Skin of body (tissue), 2 donors: Measurements from ENCODE around the gene AXIN1. TPM values are rescaled to one million over a fixed set of nuclear protein-coding genes. Genes with fewer than 3 reads are reported as not detected.
"Not testable (repeated sequence)": the region's sequence is repeated elsewhere in the genome, so short reads cannot be mapped to it uniquely, and the experiment has no call there.

ENCODE experiments used
- DNase-seq: peaks from one replicate; lab custom pipeline; 2025; lab: John Stamatoyannopoulos, UW
- total RNA-seq: library from RNA; depleted of rRNA; stranded (reverse); fragments of >200 nt; gene quantifications from one replicate; pipeline ENCODE4 v1.2.3, GENCODE V29; 2014

The AXIN1 gene
- total RNA-seq, 1 donor from 2014 or later = 13.3 TPM

- DNase-seq = no peak
Observed at GRCh38 chr16:370979-371514, 18.5 kb upstream of the AXIN1 start.

GRCh38 chr16:370443-370842, 17.9 kb upstream of the AXIN1 start, which contains the start of gene MRPL28:
TSS of gene MRPL28 (minus strand) at chr16:370538. CDS start at chr16:370218, 320 bp downstream.
- peak; percentile 89 for DNase-seq

DNA sequence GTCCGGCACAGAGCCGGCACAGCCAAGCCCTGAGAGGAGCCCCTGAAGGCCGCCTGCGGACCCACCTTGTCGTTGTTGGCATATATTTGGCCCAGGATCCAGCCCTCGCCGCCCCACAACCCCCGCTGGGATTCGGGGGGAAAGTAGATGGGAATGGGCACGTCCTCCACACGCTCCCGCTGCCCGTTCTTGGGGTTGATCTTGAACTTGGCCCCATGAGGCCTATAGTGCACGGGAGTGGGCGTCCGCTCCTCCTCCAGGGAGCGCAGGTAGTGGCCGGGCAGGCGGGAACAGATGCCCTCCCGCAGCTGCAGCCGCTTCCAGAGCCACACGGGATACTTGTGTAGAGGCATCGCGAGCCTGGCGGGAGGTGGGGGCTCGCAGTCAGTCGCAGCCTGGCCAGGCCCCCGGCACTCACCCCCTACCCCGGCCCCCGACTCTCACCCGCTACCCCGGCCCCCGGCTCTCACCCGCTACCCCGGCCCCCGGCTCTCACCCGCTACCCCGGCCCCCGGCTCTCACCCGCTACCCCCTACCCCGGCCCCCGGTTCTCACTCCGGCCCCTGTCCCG, 17.4 kb upstream of the AXIN1 start:
- DNase-seq = no peak

GRCh38 chr16:369275-369865, 16.8 kb upstream of the AXIN1 start:
- DNase-seq = no peak

- DNase-seq = no peak
Observed at GRCh38 chr16:368388-369158, 16.1 kb upstream of the AXIN1 start.

- DNase-seq = no peak
Observed at GRCh38 chr16:367333-367903, 14.9 kb upstream of the AXIN1 start.

GRCh38 chr16:366476-366875, 14.0 kb upstream of the AXIN1 start:
- DNase-seq = no peak

DNA sequence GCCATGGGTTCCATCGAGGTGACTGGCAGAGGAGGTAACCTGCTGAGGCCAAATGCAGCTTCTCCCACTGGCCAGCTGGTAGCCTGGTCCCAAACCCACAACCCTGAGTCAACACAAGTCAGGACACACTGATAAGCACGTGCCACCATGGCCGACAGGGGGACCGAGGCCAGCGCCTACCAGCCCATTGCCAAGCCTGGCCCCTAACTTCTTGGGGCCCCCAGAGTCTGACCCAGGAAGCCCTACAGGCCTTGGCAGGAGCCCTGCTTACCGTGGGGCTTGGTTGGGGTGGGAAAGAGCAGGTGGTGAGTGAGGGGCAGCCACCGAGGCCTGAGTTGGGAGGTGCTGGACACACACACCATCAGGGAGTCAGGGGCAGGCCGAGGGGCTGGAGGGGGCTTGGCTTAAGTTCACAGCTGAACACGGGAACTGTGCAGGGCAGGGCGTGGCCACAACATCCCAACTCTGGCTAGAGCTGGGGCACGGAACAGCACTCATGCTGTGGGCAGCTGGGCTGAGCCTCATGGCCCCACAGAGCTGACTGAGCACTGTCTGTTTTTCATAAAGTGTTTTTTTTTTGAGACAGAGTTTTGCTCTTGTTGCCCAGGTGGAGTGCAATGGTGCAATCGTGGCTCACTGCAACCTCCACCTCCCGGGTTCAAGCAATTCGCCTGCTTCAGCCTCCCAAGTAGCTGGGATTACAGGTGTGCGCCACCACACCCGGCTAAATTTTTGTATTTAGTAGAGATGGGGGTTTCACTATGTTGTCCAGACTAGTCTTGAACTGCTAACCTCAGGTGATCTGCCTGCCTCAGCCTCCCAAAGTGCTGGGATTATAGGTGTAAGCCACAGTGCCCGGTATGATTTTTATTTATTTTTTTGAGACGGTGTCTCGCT, 12.3 kb upstream of the AXIN1 start:
- no peak for DNase-seq

GRCh38 chr16:363766-364490, 11.4 kb upstream of the AXIN1 start:
- DNase-seq = no peak

GRCh38 chr16:363110-363765, 10.7 kb upstream of the AXIN1 start:
- no peak for DNase-seq

- DNase-seq = not testable (repeated sequence)
Observed at GRCh38 chr16:362702-362999, 10.1 kb upstream of the AXIN1 start.

DNA sequence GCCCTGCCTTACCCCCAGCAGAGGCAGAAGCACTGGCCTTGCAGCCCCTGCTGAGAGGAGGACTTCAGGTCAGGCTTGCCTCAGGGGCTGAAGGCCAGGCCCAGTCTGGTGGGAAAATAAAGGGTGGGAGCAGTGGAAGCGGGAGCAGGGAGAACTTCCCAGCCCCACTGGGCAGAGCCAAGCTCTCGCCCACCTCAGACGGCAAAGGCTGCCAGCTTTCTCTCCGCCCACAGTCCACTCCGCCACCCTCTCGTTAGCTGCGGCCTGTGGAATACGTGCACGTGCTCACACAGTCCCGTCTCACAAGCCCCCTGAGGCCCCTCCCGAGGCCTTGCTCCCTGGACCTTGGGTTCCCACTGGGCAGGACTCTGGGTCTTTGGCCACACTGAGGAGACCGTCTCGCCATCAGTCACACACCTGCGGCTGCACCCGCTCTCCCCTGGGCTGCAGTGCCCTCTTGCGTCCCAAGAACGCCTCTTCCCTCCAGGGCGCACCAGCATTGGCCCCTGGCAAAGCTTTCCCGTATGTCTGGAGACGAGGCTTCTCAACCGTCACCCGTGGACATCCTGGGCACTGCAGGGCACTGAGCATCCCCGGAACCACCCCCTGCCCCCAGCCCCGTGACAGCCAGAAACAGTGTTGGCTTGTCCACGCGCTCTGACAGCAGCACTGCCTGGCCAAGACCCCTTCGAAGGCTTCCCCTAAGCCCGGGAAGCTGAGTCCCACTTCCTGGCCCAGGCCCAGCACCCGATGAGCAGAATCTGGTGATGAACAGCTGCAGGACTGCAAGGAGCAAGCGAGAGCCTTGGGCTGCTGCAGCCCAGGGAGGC, 9.6 kb upstream of the AXIN1 start:
- DNase-seq = no peak

DNA sequence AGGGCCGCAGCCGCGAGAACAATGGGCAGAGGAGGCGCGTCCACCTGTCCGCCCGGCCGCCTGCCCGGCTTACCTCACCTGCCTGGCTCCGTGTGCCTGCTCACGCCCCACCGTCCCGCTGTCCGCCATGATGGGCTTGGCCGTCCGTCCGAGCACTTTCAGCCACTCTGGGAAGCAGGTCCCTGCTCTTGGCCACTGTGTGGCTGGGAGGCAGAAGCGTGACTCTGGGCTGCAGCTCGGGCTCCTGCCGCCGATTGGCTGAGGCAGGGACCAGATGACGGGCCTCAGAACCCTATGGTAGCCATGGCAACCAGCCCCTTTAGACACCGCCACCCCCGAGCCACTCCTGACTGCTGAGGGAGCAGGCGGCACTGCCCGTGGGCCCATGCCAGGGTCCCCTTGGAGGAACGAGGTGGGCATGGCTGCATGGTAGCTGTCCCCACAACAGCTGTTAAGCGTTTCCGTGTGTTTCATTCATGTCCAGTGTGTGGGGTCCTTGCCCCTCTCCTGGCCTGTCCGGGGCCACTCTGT, 8.9 kb upstream of the AXIN1 start:
- no peak for DNase-seq

DNA sequence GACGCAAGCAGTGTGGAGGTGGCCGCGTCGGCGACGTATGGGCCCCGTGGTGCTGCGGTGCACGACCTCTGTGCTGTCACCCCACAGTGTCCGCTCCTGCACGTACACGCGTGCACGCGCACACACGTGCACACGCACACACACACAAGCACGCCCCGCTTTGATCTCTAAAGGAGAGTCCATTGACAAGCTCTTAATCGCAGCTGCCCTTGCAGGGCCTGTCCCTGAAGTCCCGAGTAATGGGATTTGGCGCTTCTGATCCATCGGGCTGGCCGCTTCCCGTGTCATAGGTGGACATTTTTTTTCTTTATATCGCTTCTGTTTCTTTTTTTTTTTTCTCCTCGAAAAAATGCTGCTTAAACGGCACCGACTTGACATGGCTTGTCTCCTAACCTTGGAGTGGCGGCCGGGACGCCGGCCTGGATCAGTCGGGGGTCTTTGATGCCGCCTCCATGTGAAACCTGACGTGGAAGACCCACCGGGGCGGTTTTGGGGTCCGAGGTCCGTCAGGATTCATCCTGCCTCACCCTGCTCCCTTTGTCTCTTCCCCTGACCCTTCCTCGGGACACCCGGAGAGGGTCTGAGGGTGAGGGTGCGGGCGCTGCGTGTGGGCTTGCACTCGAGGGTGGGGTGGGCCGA, 8.3 kb upstream of the AXIN1 start:
- no peak for DNase-seq

DNA sequence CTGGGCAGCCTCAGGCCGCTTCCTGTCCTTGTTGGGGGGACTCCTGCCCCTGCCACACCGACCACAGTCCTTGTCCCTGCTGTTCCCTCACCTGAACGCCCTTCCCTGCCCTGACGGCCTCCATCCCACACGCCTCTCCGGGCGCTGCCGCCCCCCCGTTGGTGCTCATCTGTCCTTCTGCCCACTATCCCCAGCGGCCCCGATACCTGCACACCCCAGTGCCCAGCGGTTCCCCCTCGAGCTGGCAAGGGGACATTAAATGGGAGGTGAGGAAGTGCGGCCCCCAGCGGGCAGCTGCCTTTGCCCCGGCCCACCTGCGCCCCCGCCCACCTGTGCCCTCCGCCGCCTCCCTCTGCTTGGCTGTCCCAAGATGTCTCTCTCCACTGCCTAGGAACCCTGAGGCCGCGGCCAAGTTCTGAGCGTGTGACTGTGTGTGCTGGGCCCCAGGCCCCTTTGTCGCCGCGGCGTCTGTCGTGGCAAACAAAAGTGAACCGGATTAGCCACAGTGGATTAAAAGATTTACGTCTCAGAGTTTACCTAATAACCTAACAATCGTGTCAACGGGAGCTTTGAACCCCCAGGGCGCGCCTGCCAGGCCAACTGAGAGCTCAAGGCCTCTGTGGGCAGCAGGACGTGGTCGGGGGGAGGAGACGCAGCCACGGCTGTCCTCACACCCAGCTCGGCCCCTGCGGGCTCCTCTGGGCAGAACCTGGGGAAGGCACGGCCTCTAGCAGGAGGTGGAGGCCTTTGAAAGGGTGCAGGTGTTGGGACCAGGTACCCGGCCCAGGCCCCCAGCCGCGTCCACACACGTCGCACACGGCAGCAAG, 7.6 kb upstream of the AXIN1 start:
- DNase-seq = no peak

- DNase-seq = no peak
Observed at GRCh38 chr16:359067-359763, 6.7 kb upstream of the AXIN1 start.

GRCh38 chr16:356741-357140, 4.2 kb upstream of the AXIN1 start:
- no peak for DNase-seq
